Panc1 (cell line): ENCODE measurements around the gene APBB3. TPM values are rescaled to one million over a fixed set of nuclear protein-coding genes. Genes with fewer than 3 reads are reported as not detected.

ENCODE experiments used
- ATAC-seq: fragments of 200-7000 bp; cut with Tn5 transposase; 2 replicates; pipeline ENCODE4 v1.9.1; 2020; ENCODE audit warnings: mild to moderate bottlenecking, moderate library complexity
- BruUV-seq: library from RNA; stranded (reverse); fragments of 400-500 nt; replicated peaks from 2 replicates; lab custom pipeline; 2021; lab: Mats Ljungman, UMichigan
- CTCF ChIA-PET: fragments of 300-600 bp; sonication (Branson Sonifier 250); formaldehyde crosslinking; loops from one replicate; lab custom pipeline; 2022; ENCODE audit warnings: antibody characterized with exemption; lab: Charles Lee
- POLR2A ChIA-PET: fragments of 300-600 bp; sonication (Branson Sonifier 250); formaldehyde crosslinking; loops from one replicate; lab custom pipeline; 2022; ENCODE audit warnings: antibody characterized with exemption; lab: Charles Lee
- DNase-seq: peaks from one replicate; pipeline ENCODE4 v3.0.0-alpha.2; 2010; ENCODE audit warnings: low read depth, low spot score
- H3K27ac ChIP-seq: 2 replicates; pipeline ENCODE4 v1.5.1; 2011; ENCODE audit warnings: mild to moderate bottlenecking, low read length, inconsistent platforms
- H3K27me3 ChIP-seq: fragments of 200-500 bp; sonication (Bioruptor generic); 2 replicates; pipeline ENCODE4 v1.6.0; 2014; ENCODE audit warnings: low read length, inconsistent platforms; ENCODE audit not compliant: control insufficient read depth, insufficient read depth
- H3K36me3 ChIP-seq: fragments of 200-500 bp; sonication (Bioruptor generic); 2 replicates; pipeline ENCODE4 v1.5.1; 2014; ENCODE audit warnings: inconsistent platforms, mild to moderate bottlenecking, low read length, moderate library complexity; ENCODE audit not compliant: control insufficient read depth, insufficient read depth
- H3K4me1 ChIP-seq: 2 replicates; pipeline ENCODE4 v1.5.1; 2011; ENCODE audit warnings: inconsistent platforms, mild to moderate bottlenecking, low read length, moderate library complexity; ENCODE audit not compliant: control insufficient read depth, insufficient read depth
- H3K4me3 ChIP-seq, 2 experiments: 2 replicates each; pipeline ENCODE4 v1.5.1; 2011 to 2012; ENCODE audit warnings: low read depth in 2 of 2, low read length in 2 of 2, mild to moderate bottlenecking in 2 of 2, inconsistent platforms in 1 of 2, moderate library complexity in 1 of 2
- H3K9me3 ChIP-seq: fragments of 200-500 bp; sonication (Bioruptor generic); 2 replicates; pipeline ENCODE4 v1.5.1; 2014; ENCODE audit warnings: low read depth, mild to moderate bottlenecking, inconsistent platforms, low read length, moderate library complexity; ENCODE audit not compliant: control insufficient read depth, insufficient read depth
- POLR2AphosphoS5 ChIP-seq: IDR thresholded peaks from 2 replicates; pipeline ENCODE4 v1.6.1; 2012; ENCODE audit warnings: mild to moderate bottlenecking, low read depth, low read length, moderate library complexity
- SIN3A ChIP-seq: IDR thresholded peaks from 2 replicates; pipeline ENCODE4 v1.6.1; 2012; ENCODE audit warnings: low read depth, mild to moderate bottlenecking, low read length, moderate library complexity, borderline replicate concordance; ENCODE audit not compliant: insufficient read depth
- TCF7L2 ChIP-seq: IDR thresholded peaks from 2 replicates; pipeline ENCODE4 v1.6.1; 2011; ENCODE audit warnings: mild to moderate bottlenecking, low read depth, low read length, inconsistent platforms
- in situ Hi-C: cut with HindIII; loops from 2 replicates; pipeline ENCODE4 v1.10.0; 2016; ENCODE audit warnings: low sequenced_read_pairs, low pct_unique_long_range_greater_than_20kb
- intact Hi-C: fragments of 100-400 bp; cut with micrococcal nuclease; formaldehyde crosslinking; loops from one replicate; pipeline ENCODE4 v1.10.0; 2022; ENCODE audit not compliant: unreplicated experiment
- total RNA-seq: library from RNA; stranded (reverse); gene quantifications from one replicate; pipeline ENCODE4 v1.2.1, GENCODE V29; 2021; ENCODE audit not compliant: unreplicated experiment
- TF ChIP-seq, protein P1 (sequence below): fragments of 450-650 bp; IDR thresholded peaks from 2 replicates; pipeline ENCODE4 v1.5.1; 2017; ENCODE audit warnings: mild to moderate bottlenecking
- TF ChIP-seq, protein P2 (sequence below), 2 experiments: IDR thresholded peaks; 2 replicates each; pipeline ENCODE4 v1.6.1; 2011 to 2012; ENCODE audit warnings: low read depth in 2 of 2, control low read depth in 1 of 2, low read length in 1 of 2, mild to moderate bottlenecking in 1 of 2, moderate library complexity in 1 of 2; ENCODE audit not compliant: insufficient read depth in 1 of 2

APBB3 gene
- total RNA-seq, 1 experiment from 2014 or later: 28.6 TPM

DNA sequence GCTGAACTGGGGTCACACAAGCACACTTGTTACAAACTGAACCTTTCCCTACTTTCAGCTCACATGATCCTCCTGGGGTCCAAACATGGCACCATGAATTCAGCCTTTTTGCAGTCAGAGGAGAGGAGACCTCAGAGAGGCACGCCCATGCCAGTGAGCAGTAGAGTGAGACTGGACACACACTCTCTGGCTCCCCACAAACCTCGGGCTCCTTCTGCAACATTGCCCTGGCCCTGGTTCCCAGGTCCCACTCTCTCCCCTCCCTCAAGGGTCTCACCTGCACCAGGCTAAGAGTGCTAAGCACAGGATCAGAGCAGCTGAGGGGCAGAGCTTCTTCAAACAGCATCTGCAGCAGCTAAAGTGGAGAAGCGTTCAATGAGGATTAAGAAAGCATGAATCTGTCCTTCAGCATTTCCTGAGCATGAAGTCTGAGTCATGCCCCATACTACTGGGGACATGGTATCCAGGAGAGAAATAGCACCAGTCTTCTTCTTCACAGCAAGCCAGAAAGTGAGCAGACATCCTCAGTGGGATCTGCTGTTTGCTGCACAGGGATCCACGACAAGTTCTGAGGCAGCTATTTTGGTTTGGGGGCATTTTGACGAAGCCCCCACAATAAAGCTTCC lies 27.5 kb upstream of the APBB3 start:
- H3K4me3 ChIP-seq: no peak overlapping the region
- POLR2A ChIA-PET: no interaction called here
- no peaks in the 10 kb centered on the region for H3K9me3 ChIP-seq
- no peaks in the 10 kb centered on the region for H3K27me3 ChIP-seq
- intact Hi-C loops: no loop called here
- DNase-seq: no peak
- peak; percentile 68 for ATAC-seq
- no peaks in the 10 kb centered on the region for H3K36me3 ChIP-seq
- CTCF ChIA-PET: interaction anchor here (0.5 kb wide), 1 partner anchor 233 kb away, joined by 8 read pairs; no protein-coding TSS in a partner anchor
- no peaks in the 10 kb centered on the region for H3K4me1 ChIP-seq
- no peak overlapping the region for H3K27ac ChIP-seq
- in situ Hi-C loops: no loop called here
- BruUV-seq: no TSS peak
- TF ChIP-seq TCF7L2 (no peak), SIN3A (no peak), POLR2AphosphoS5 (no peak)
- TF ChIP-seq, protein P1, sequence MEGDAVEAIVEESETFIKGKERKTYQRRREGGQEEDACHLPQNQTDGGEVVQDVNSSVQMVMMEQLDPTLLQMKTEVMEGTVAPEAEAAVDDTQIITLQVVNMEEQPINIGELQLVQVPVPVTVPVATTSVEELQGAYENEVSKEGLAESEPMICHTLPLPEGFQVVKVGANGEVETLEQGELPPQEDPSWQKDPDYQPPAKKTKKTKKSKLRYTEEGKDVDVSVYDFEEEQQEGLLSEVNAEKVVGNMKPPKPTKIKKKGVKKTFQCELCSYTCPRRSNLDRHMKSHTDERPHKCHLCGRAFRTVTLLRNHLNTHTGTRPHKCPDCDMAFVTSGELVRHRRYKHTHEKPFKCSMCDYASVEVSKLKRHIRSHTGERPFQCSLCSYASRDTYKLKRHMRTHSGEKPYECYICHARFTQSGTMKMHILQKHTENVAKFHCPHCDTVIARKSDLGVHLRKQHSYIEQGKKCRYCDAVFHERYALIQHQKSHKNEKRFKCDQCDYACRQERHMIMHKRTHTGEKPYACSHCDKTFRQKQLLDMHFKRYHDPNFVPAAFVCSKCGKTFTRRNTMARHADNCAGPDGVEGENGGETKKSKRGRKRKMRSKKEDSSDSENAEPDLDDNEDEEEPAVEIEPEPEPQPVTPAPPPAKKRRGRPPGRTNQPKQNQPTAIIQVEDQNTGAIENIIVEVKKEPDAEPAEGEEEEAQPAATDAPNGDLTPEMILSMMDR: no peak
- TF ChIP-seq, protein P2, sequence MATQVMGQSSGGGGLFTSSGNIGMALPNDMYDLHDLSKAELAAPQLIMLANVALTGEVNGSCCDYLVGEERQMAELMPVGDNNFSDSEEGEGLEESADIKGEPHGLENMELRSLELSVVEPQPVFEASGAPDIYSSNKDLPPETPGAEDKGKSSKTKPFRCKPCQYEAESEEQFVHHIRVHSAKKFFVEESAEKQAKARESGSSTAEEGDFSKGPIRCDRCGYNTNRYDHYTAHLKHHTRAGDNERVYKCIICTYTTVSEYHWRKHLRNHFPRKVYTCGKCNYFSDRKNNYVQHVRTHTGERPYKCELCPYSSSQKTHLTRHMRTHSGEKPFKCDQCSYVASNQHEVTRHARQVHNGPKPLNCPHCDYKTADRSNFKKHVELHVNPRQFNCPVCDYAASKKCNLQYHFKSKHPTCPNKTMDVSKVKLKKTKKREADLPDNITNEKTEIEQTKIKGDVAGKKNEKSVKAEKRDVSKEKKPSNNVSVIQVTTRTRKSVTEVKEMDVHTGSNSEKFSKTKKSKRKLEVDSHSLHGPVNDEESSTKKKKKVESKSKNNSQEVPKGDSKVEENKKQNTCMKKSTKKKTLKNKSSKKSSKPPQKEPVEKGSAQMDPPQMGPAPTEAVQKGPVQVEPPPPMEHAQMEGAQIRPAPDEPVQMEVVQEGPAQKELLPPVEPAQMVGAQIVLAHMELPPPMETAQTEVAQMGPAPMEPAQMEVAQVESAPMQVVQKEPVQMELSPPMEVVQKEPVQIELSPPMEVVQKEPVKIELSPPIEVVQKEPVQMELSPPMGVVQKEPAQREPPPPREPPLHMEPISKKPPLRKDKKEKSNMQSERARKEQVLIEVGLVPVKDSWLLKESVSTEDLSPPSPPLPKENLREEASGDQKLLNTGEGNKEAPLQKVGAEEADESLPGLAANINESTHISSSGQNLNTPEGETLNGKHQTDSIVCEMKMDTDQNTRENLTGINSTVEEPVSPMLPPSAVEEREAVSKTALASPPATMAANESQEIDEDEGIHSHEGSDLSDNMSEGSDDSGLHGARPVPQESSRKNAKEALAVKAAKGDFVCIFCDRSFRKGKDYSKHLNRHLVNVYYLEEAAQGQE (IDR thresholded peaks at IDR 0.05; ENCODE audit: insufficient read depth in 1 of 2, low read depth in 2 of 2, low read length in 1 of 2): no peak

DNA sequence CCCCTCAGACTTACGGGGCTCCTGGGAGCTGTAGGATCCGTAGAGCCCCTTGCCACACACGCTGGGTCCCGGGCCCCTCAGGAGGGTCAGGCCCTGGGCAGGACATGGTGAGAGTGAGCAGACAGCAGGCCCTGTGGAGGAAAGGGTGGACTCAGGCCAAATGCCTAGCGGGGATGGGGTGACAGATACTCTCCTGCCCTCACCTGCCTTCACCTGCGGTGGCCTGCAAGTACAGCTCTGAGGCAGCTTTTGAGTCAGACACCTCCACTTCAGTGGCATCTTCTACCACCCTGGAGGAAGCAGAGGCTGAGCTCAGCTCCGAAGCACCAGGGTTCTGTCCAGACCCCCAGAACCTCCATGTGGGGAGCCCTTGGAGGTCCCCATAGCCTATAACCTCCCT lies 26.5 kb upstream of the APBB3 start:
- Histone ChIP-seq H3K36me3 (no peaks in the 10 kb centered on the region), H3K9me3 (no peaks in the 10 kb centered on the region), H3K4me3 (no peak overlapping the region), H3K4me1 (no peaks in the 10 kb centered on the region), H3K27ac (no peak overlapping the region), H3K27me3 (no peaks in the 10 kb centered on the region)
- no TSS peak for BruUV-seq
- ATAC-seq: no peak
- ChIA-PET POLR2A (no interaction called here), CTCF (no interaction called here)
- in situ Hi-C loops (no loop called here), intact Hi-C loops (no loop called here)
- TF ChIP-seq POLR2AphosphoS5: no peak
- TF ChIP-seq, protein P2 (IDR thresholded peaks at IDR 0.05; ENCODE audit: insufficient read depth in 1 of 2, low read depth in 2 of 2, low read length in 1 of 2): no peak
- no peak for TF ChIP-seq TCF7L2
- TF ChIP-seq, protein P1: no peak
- TF ChIP-seq SIN3A: no peak
- no peak for DNase-seq
